CD4-positive, alpha-beta T cell treated with Interleukin-17A for 1 hour (primary cell): Measurements from ENCODE around the gene WDR88.
A peak's percentile ranks its signal among the peaks of the same experiment; 100 is the strongest.
"Not testable (repeated sequence)": the region's sequence is repeated elsewhere in the genome, so short reads cannot be mapped to it uniquely, and the experiment has no call there.

ENCODE experiments used
- DNase-seq: peaks from one replicate; pipeline ENCODE4 v3.0.0-alpha.2; 2020

The WDR88 gene

GRCh38 chr19:33171916-33172359 is 40.0 kb downstream of the WDR88 start:
- DNase-seq, result no peak

GRCh38 chr19:33174186-33174585 is 42.3 kb downstream of the WDR88 start:
- DNase-seq, result no peak

- DNase-seq, result no peak
These were observed 43.4 kb downstream of the WDR88 start for GRCh38 chr19:33175156-33175782.

GRCh38 chr19:33175886-33176669 is 44.2 kb downstream of the WDR88 start:
- no peak for DNase-seq

- DNase-seq, result peak; percentile 99
These were observed 44.9 kb downstream of the WDR88 start for GRCh38 chr19:33176670-33177416.

- DNase-seq, result peak; percentile 88
These were observed 45.6 kb downstream of the WDR88 start for GRCh38 chr19:33177417-33177979.

GRCh38 chr19:33186431-33187182 is 54.7 kb downstream of the WDR88 start:
- no peak for DNase-seq

- no peak for DNase-seq
These were observed 55.2 kb downstream of the WDR88 start for GRCh38 chr19:33187183-33187540.

GRCh38 chr19:33189453-33189852 is 57.5 kb downstream of the WDR88 start:
- no peak for DNase-seq

- DNase-seq, result not testable (repeated sequence)
These were observed 59.2 kb downstream of the WDR88 start for GRCh38 chr19:33191092-33191491.

GRCh38 chr19:33191501-33191900 is 59.6 kb downstream of the WDR88 start:
- DNase-seq, result no peak

GRCh38 chr19:33192010-33192409 is 60.1 kb downstream of the WDR88 start:
- no peak for DNase-seq

- DNase-seq, result no peak
These were observed 61.5 kb downstream of the WDR88 start for GRCh38 chr19:33193269-33193864.

- no peak for DNase-seq
These were observed 62.0 kb downstream of the WDR88 start, which contains the start of gene LRP3 for GRCh38 chr19:33193865-33194362. Gene LRP3 (plus strand): TSS chr19:33194330. CDS start chr19:33194786, 456 bp downstream.

- DNase-seq, result no peak
These were observed 62.6 kb downstream of the WDR88 start for GRCh38 chr19:33194532-33194885.

- no peak for DNase-seq
These were observed 63.2 kb downstream of the WDR88 start for GRCh38 chr19:33194886-33195644.

- DNase-seq, result no peak
These were observed 63.9 kb downstream of the WDR88 start for GRCh38 chr19:33195645-33196347.

GRCh38 chr19:33196446-33197193 is 64.7 kb downstream of the WDR88 start:
- no peak for DNase-seq

GRCh38 chr19:33197591-33198000 is 65.7 kb downstream of the WDR88 start:
- no peak for DNase-seq

- DNase-seq, result no peak
These were observed 66.3 kb downstream of the WDR88 start for GRCh38 chr19:33198169-33198568.
